GM12891 (cell line): Measurements from ENCODE around the gene HAND1.

ENCODE experiments used
- DNase-seq: peaks from one replicate; pipeline ENCODE4 v3.0.0; 2011; ENCODE audit warnings: low spot score; ENCODE audit not compliant: insufficient read length
- FAIRE-seq: peaks from 2 replicates; lab custom pipeline; 2011; peaks lifted over from hg19 to GRCh38; lab: Jason Lieb, UNC
- PAX5 ChIP-seq: IDR thresholded peaks from 2 replicates; pipeline ENCODE4 v1.6.1; 2011; ENCODE audit warnings: low read length, moderate library complexity, mild to moderate bottlenecking; ENCODE audit not compliant: insufficient read depth, severe bottlenecking
- POLR2A ChIP-seq: IDR thresholded peaks from 2 replicates; pipeline ENCODE4 v1.6.1; 2011; ENCODE audit warnings: low read depth, low read length, control low read depth
- POLR2AphosphoS5 ChIP-seq: IDR thresholded peaks from 2 replicates; pipeline ENCODE4 v1.6.1; 2011; ENCODE audit warnings: low read depth, low read length, control low read depth
- POU2F2 ChIP-seq: IDR thresholded peaks from 2 replicates; pipeline ENCODE4 v1.6.1; 2011; ENCODE audit warnings: low read depth, mild to moderate bottlenecking, control low read depth, low read length, moderate library complexity
- SPI1 ChIP-seq: IDR thresholded peaks from 2 replicates; pipeline ENCODE4 v1.6.1; 2011; ENCODE audit warnings: low read depth, low read length, control low read depth
- TAF1 ChIP-seq: IDR thresholded peaks from 2 replicates; pipeline ENCODE4 v1.6.1; 2011; ENCODE audit warnings: low read depth, low read length, control low read depth

The HAND1 gene

GRCh38 chr5:154473581-154474283 lies 4.3 kb downstream of the HAND1 start:
- no peak for DNase-seq
- TF ChIP-seq POLR2A (no peak), PAX5 (no peak), POU2F2 (no peak), SPI1 (no peak), POLR2AphosphoS5 (no peak), TAF1 (no peak)
- FAIRE-seq = peak; percentile 20

- TF ChIP-seq TAF1 (no peak), POU2F2 (no peak), POLR2AphosphoS5 (no peak), PAX5 (no peak), SPI1 (no peak), POLR2A (no peak)
- DNase-seq (no peak), FAIRE-seq (no peak)
Measured at GRCh38 chr5:154472871-154473580, 5.0 kb downstream of the HAND1 start.

DNA sequence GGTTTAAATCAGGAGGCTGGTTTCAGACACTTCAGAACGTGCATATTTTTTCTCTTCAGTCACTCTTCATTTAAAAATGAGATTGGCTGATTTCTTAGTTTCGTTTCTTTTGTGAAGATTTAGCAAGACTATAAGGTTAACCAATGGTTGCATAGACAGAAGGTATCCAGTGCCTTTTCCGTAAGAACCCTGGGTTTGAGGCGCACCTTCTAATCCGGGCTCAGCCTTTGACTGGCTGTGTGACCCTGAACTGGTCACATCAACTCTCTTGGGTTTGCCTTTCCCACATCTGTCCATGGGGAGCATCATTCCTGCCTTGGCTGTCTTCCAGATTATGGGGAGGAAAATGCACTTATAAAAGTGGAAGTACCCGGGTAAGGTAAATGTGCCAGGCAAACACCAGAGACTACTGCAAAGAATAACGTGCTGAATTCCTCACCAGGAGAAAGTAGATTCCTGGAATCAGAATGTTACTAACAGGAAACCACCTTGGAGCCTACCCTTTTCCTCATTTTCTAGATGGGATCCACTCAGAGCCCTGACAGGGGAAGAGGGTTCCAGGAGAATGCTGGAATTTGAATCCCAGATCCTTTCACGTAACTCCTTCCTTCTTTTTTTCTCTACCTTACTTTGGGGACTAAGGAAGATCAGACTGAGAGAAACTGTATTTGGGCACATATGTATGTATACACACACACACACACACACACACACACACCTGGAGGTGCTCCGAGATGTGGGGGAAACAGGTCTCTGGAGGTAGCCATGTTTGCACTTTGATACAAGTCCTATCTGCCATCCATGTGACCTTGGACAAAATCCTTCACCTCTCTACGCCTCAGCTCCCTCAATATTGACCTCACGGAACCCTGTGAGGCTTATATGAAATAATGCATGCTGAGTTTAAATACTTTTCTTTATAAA lies 6.8 kb downstream of the HAND1 start:
- DNase-seq (no peak), FAIRE-seq (peak; percentile 65)
- TF ChIP-seq POLR2A (no peak), POU2F2 (no peak), SPI1 (no peak), TAF1 (no peak), POLR2AphosphoS5 (no peak), PAX5 (no peak)

- no peak for TF ChIP-seq SPI1
- no peak for TF ChIP-seq POLR2AphosphoS5
- no peak for TF ChIP-seq POU2F2
- TF ChIP-seq PAX5 = no peak
- no peak for TF ChIP-seq TAF1
- no peak for TF ChIP-seq POLR2A
- no peak for FAIRE-seq
- DNase-seq = no peak
Measured at GRCh38 chr5:154470137-154470536, 7.9 kb downstream of the HAND1 start.

- FAIRE-seq = peak; percentile 94
- TF ChIP-seq POLR2A (no peak), PAX5 (no peak), POU2F2 (no peak), POLR2AphosphoS5 (no peak), TAF1 (no peak), SPI1 (no peak)
- DNase-seq = peak; percentile 82
Measured at GRCh38 chr5:154467655-154468354, 10.2 kb downstream of the HAND1 start.

- FAIRE-seq (no peak), DNase-seq (no peak)
- TF ChIP-seq POU2F2 = no peak
Measured at GRCh38 chr5:154466671-154467070, 11.4 kb downstream of the HAND1 start.

DNA sequence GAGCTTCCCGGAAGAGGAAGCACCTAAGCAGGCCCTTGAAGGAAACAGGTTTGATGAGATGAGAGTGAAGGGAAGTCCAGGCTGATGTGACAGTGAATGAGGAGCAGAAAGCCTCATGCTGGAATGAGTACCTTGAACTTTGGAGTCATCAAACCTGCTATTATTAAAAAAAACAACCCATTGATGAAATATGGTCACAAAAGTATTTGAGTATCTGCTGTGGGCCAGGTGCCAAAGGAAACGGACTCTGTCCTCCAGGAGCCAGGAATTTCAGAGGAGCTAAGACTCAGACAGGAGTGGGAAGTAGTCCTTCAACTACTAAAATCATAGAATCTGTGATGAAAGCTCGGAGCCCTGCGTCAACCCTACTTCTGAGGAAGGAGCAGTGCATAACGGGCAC lies 11.9 kb downstream of the HAND1 start:
- TF ChIP-seq POLR2A (no peak), PAX5 (no peak), TAF1 (no peak), SPI1 (no peak), POU2F2 (no peak), POLR2AphosphoS5 (no peak)
- DNase-seq = no peak
- no peak for FAIRE-seq

DNA sequence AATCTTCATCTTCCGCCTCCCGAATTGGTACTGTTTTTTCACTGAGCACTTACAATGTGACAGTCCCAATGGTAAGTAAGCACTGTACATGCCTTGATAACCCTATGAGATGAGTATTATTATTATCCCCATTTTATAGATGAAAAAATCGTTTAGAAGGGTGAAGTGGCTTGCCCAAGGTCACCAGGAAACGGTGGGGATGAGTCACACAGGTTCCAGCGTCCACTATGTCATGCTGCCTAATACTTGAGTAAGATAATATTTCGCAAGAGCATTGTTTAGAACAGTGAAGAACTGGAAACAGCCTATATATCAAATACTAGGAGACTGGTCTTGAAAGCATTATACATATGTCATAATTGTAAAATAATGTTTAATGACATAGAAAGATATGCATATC lies 12.9 kb downstream of the HAND1 start:
- FAIRE-seq (no peak), DNase-seq (no peak)
- TF ChIP-seq PAX5 (no peak), POU2F2 (no peak), SPI1 (no peak), POLR2A (no peak), POLR2AphosphoS5 (no peak), TAF1 (no peak)

GRCh38 chr5:154464438-154464837 lies 13.6 kb downstream of the HAND1 start:
- TF ChIP-seq POLR2AphosphoS5 = no peak
- TF ChIP-seq PAX5 = no peak
- no peak for TF ChIP-seq SPI1
- DNase-seq (no peak), FAIRE-seq (no peak)
